Right lobe of liver (tissue), 4 donors: Measurements from ENCODE around the gene EGF.

ENCODE experiments used
- CTCF ChIP-seq, 4 donors: fragments of 200-600 bp in 3 of 4; fragments of 450-650 bp in 1 of 4; IDR thresholded peaks; one replicate each; pipeline versions ENCODE4 v1.5.1 to v1.8.0; 2016 to 2022; ENCODE audit warnings: antibody characterized with exemption in 4 of 4, mild to moderate bottlenecking in 2 of 4
- POLR2A ChIP-seq: fragments of 450-650 bp; IDR thresholded peaks from one replicate; pipeline ENCODE4 v1.6.1; 2017; ENCODE audit warnings: antibody characterized with exemption, mild to moderate bottlenecking
- donor health status: DM: no; HTN: no; CAD: no.
- donor health status: DM: no; HTN: no; CAD: no.
- donor health status: DM: no; HTN: yes; CAD: no.

GRCh38 chr4:110046588-110047049, 133.9 kb downstream of the EGF start:
- no peak for TF ChIP-seq CTCF (IDR thresholded peaks at IDR 0.05)
- no peak for TF ChIP-seq POLR2A
